NCI-H2196 treated with DMSO at 0.1 percent for 48 hours (cell line): ENCODE results near the gene GALNT15.
A peak's percentile ranks its signal among the peaks of the same experiment; 100 is the strongest.

ENCODE experiments used
- DNase-seq: peaks from one replicate; lab custom pipeline; 2025; ENCODE audit not compliant: unreplicated experiment; lab: John Stamatoyannopoulos, UW

Gene GALNT15

GRCh38 chr3:16252243-16252978 is 77.9 kb downstream of the GALNT15 start:
- no peak for DNase-seq

- no peak for DNase-seq
Observed at GRCh38 chr3:16252988-16253387, 78.5 kb downstream of the GALNT15 start.

- DNase-seq, result no peak
Observed at GRCh38 chr3:16253601-16254000, 79.1 kb downstream of the GALNT15 start.

GRCh38 chr3:16254916-16255315 is 80.4 kb downstream of the GALNT15 start:
- no peak for DNase-seq

- DNase-seq, result no peak
Observed at GRCh38 chr3:16255326-16255725, 80.8 kb downstream of the GALNT15 start.

- DNase-seq, result no peak
Observed at GRCh38 chr3:16255726-16256125, 81.2 kb downstream of the GALNT15 start.

GRCh38 chr3:16257309-16257708 is 82.8 kb downstream of the GALNT15 start:
- no peak for DNase-seq

- DNase-seq, result no peak
Observed at GRCh38 chr3:16258177-16258576, 83.7 kb downstream of the GALNT15 start.

- DNase-seq, result no peak
Observed at GRCh38 chr3:16258866-16259265, 84.4 kb downstream of the GALNT15 start.

- no peak for DNase-seq
Observed at GRCh38 chr3:16260046-16260445, 85.6 kb downstream of the GALNT15 start.

- DNase-seq, result no peak
Observed at GRCh38 chr3:16262174-16262573, 87.7 kb downstream of the GALNT15 start.

GRCh38 chr3:16264174-16264707 is 89.8 kb downstream of the GALNT15 start:
- DNase-seq, result no peak

- peak; percentile 89 for DNase-seq
Observed at GRCh38 chr3:16264708-16265454, 90.4 kb downstream of the GALNT15 start, which contains the start of the genes DPH3 and OXNAD1. Gene DPH3, minus strand, starts transcription at chr3:16264943. Its CDS starts 67 bp downstream, at chr3:16264876. Gene OXNAD1, plus strand, starts transcription at chr3:16265212. Its CDS starts 5,741 bp downstream, at chr3:16270953.

- no peak for DNase-seq
Observed at GRCh38 chr3:16265455-16265786, 90.9 kb downstream of the GALNT15 start.

GRCh38 chr3:16266714-16267113 is 92.2 kb downstream of the GALNT15 start:
- DNase-seq, result no peak

GRCh38 chr3:16270855-16271254 is 96.4 kb downstream of the GALNT15 start:
- no peak for DNase-seq

GRCh38 chr3:16272588-16272987 is 98.1 kb downstream of the GALNT15 start:
- DNase-seq, result no peak

GRCh38 chr3:16273867-16274266 is 99.4 kb downstream of the GALNT15 start:
- DNase-seq, result no peak

GRCh38 chr3:16277471-16277870 is 103.0 kb downstream of the GALNT15 start:
- no peak for DNase-seq

- DNase-seq, result no peak
Observed at GRCh38 chr3:16279010-16279801, 104.7 kb downstream of the GALNT15 start.

- no peak for DNase-seq
Observed at GRCh38 chr3:16280671-16281070, 106.2 kb downstream of the GALNT15 start.
